ENCODE data around the gene SORCS2.

SORCS2 gene

GRCh38 chr4:7699031-7699430 lies 506.7 kb downstream of the SORCS2 start:
- DNase-seq (ENCODE audit: low read depth), result peak; percentile 95
- no peak for TF ChIP-seq CTCF (conservative IDR thresholded peaks at IDR 0.05; ENCODE audit: low read length)
- no peak overlapping the region for H3K4me3 ChIP-seq (ENCODE audit: low read length)

- no peak for TF ChIP-seq CTCF (conservative IDR thresholded peaks at IDR 0.05; ENCODE audit: low read length)
- no peak for DNase-seq (ENCODE audit: low read depth)
Measured at GRCh38 chr4:7699825-7700224, 507.5 kb downstream of the SORCS2 start.

GRCh38 chr4:7700665-7701064 lies 508.3 kb downstream of the SORCS2 start:
- no peak for DNase-seq (ENCODE audit: low read depth)
- H3K4me3 ChIP-seq (ENCODE audit: low read length), result no peak overlapping the region
- no peak for TF ChIP-seq CTCF (conservative IDR thresholded peaks at IDR 0.05; ENCODE audit: low read length)

More at GRCh38 chr4:7699825-7700224, 507.5 kb downstream of the SORCS2 start:
- no peak overlapping the region for H3K4me3 ChIP-seq (ENCODE audit: low read length)

- no peak overlapping the region for H3K4me3 ChIP-seq (ENCODE audit: low read length)
- no peak for TF ChIP-seq CTCF (conservative IDR thresholded peaks at IDR 0.05; ENCODE audit: low read length)
- DNase-seq (ENCODE audit: low read depth), result peak; percentile 3
Measured at GRCh38 chr4:7701866-7702649, 509.7 kb downstream of the SORCS2 start.

GRCh38 chr4:7703688-7704087 lies 511.4 kb downstream of the SORCS2 start:
- no peak overlapping the region for H3K4me3 ChIP-seq (ENCODE audit: low read length)
- DNase-seq (ENCODE audit: low read depth), result no peak
- TF ChIP-seq CTCF (conservative IDR thresholded peaks at IDR 0.05; ENCODE audit: low read length), result no peak

- no peak for TF ChIP-seq CTCF (conservative IDR thresholded peaks at IDR 0.05; ENCODE audit: low read length)
- H3K4me3 ChIP-seq (ENCODE audit: low read length), result no peak overlapping the region
- DNase-seq (ENCODE audit: low read depth), result no peak
Measured at GRCh38 chr4:7704091-7704490, 511.8 kb downstream of the SORCS2 start.

GRCh38 chr4:7704625-7705024 lies 512.3 kb downstream of the SORCS2 start:
- no peak for DNase-seq (ENCODE audit: low read depth)
- no peak for TF ChIP-seq CTCF (conservative IDR thresholded peaks at IDR 0.05; ENCODE audit: low read length)
- H3K4me3 ChIP-seq (ENCODE audit: low read length), result no peak overlapping the region

Measured in AG10803 (cell line).